Activated T-cell treated with anti-CD3 and anti-CD28 coated beads, Interleukin-2, amount 50 U/mL, for 24 hours (primary cell): ENCODE data around the gene CYTH3.
A peak's percentile ranks its signal among the peaks of the same experiment; 100 is the strongest.
"Not testable (repeated sequence)": the region's sequence is repeated elsewhere in the genome, so short reads cannot be mapped to it uniquely, and the experiment has no call there.

ENCODE experiments used
- DNase-seq: peaks from one replicate; pipeline ENCODE4 v3.0.0-alpha.2; 2020
- H3K27ac Mint-ChIP-seq: 2 replicates; pipeline ENCODE4 v1.8.0; 2020; ENCODE audit warnings: mild to moderate bottlenecking, mixed read lengths
- H3K27me3 Mint-ChIP-seq: 2 replicates; pipeline ENCODE4 v1.8.0; 2020; ENCODE audit warnings: mixed read lengths
- H3K36me3 Mint-ChIP-seq: 2 replicates; pipeline ENCODE4 v1.8.0; 2020; ENCODE audit warnings: low read depth, mixed read lengths
- H3K4me1 Mint-ChIP-seq: 2 replicates; pipeline ENCODE4 v1.8.0; 2020; ENCODE audit warnings: low read depth, mixed read lengths
- H3K4me3 Mint-ChIP-seq: 2 replicates; pipeline ENCODE4 v1.8.0; 2020; ENCODE audit warnings: mild to moderate bottlenecking, moderate library complexity, mixed read lengths
- H3K9me3 Mint-ChIP-seq: 2 replicates; pipeline ENCODE4 v1.8.0; 2020; ENCODE audit warnings: mixed read lengths

The CYTH3 gene

GRCh38 chr7:6237011-6237410, 35.4 kb downstream of the CYTH3 start:
- H3K27me3 Mint-ChIP-seq, result peaks cover 7% of the 10 kb centered on the region

GRCh38 chr7:6235029-6235871, 37.2 kb downstream of the CYTH3 start:
- DNase-seq, result no peak
- Mint-ChIP-seq H3K9me3 (no peaks in the 10 kb centered on the region), H3K4me1 (peaks cover 31% of the 10 kb centered on the region), H3K27me3 (peaks cover 16% of the 10 kb centered on the region), H3K4me3 (no peak overlapping the region), H3K27ac (no peak overlapping the region), H3K36me3 (no peaks in the 10 kb centered on the region)

More at GRCh38 chr7:6237011-6237410, 35.4 kb downstream of the CYTH3 start:
- Mint-ChIP-seq H3K4me3 (no peak overlapping the region), H3K27ac (no peak overlapping the region), H3K4me1 (peaks cover 34% of the 10 kb centered on the region), H3K36me3 (no peaks in the 10 kb centered on the region), H3K9me3 (no peaks in the 10 kb centered on the region)
- no peak for DNase-seq

GRCh38 chr7:6234384-6234783, 38.0 kb downstream of the CYTH3 start:
- peaks cover 16% of the 10 kb centered on the region for H3K27me3 Mint-ChIP-seq
- H3K9me3 Mint-ChIP-seq, result no peaks in the 10 kb centered on the region
- H3K27ac Mint-ChIP-seq, result no peak overlapping the region
- H3K4me3 Mint-ChIP-seq, result no peak overlapping the region
- no peak for DNase-seq
- H3K4me1 Mint-ChIP-seq, result peaks cover 29% of the 10 kb centered on the region
- no peaks in the 10 kb centered on the region for H3K36me3 Mint-ChIP-seq

- H3K27me3 Mint-ChIP-seq, result peaks cover 23% of the 10 kb centered on the region
- DNase-seq, result no peak
- no peak overlapping the region for H3K4me3 Mint-ChIP-seq
- H3K36me3 Mint-ChIP-seq, result no peaks in the 10 kb centered on the region
- no peaks in the 10 kb centered on the region for H3K9me3 Mint-ChIP-seq
- peaks cover 41% of the 10 kb centered on the region for H3K4me1 Mint-ChIP-seq
- H3K27ac Mint-ChIP-seq, result no peak overlapping the region
These were observed 39.9 kb downstream of the CYTH3 start for GRCh38 chr7:6232534-6232933.

GRCh38 chr7:6232116-6232515, 40.3 kb downstream of the CYTH3 start:
- no peaks in the 10 kb centered on the region for H3K36me3 Mint-ChIP-seq
- H3K4me3 Mint-ChIP-seq, result no peak overlapping the region
- no peak for DNase-seq
- peaks cover 23% of the 10 kb centered on the region for H3K27me3 Mint-ChIP-seq
- H3K4me1 Mint-ChIP-seq, result peaks cover 41% of the 10 kb centered on the region
- H3K27ac Mint-ChIP-seq, result no peak overlapping the region
- H3K9me3 Mint-ChIP-seq, result no peaks in the 10 kb centered on the region

GRCh38 chr7:6231184-6231583, 41.2 kb downstream of the CYTH3 start:
- peaks cover 23% of the 10 kb centered on the region for H3K27me3 Mint-ChIP-seq
- H3K36me3 Mint-ChIP-seq, result no peaks in the 10 kb centered on the region
- H3K9me3 Mint-ChIP-seq, result no peaks in the 10 kb centered on the region
- no peak overlapping the region for H3K27ac Mint-ChIP-seq
- no peak overlapping the region for H3K4me3 Mint-ChIP-seq
- peaks cover 41% of the 10 kb centered on the region for H3K4me1 Mint-ChIP-seq
- no peak for DNase-seq

- not testable (repeated sequence) for H3K27ac Mint-ChIP-seq, H3K36me3 Mint-ChIP-seq, H3K9me3 Mint-ChIP-seq, DNase-seq, H3K4me3 Mint-ChIP-seq
- H3K27me3 Mint-ChIP-seq, result peaks cover 28% of the 10 kb centered on the region
- peaks cover 36% of the 10 kb centered on the region for H3K4me1 Mint-ChIP-seq
These were observed 43.1 kb downstream of the CYTH3 start for GRCh38 chr7:6229284-6229683.

- Mint-ChIP-seq H3K27me3 (peaks cover 28% of the 10 kb centered on the region), H3K27ac (no peak overlapping the region), H3K4me3 (no peak overlapping the region), H3K4me1 (peaks cover 29% of the 10 kb centered on the region), H3K9me3 (no peaks in the 10 kb centered on the region), H3K36me3 (no peaks in the 10 kb centered on the region)
- DNase-seq, result no peak
These were observed 43.8 kb downstream of the CYTH3 start for GRCh38 chr7:6228361-6229229.

GRCh38 chr7:6227294-6227846, 45.1 kb downstream of the CYTH3 start:
- no peak for DNase-seq
- Mint-ChIP-seq H3K9me3 (no peaks in the 10 kb centered on the region), H3K4me1 (peaks cover 20% of the 10 kb centered on the region), H3K27ac (no peak overlapping the region), H3K27me3 (peaks cover 21% of the 10 kb centered on the region), H3K4me3 (no peak overlapping the region), H3K36me3 (no peaks in the 10 kb centered on the region)

- peaks cover 25% of the 10 kb centered on the region for H3K4me1 Mint-ChIP-seq
- H3K27ac Mint-ChIP-seq, result no peak overlapping the region
- no peak for DNase-seq
- H3K4me3 Mint-ChIP-seq, result no peak overlapping the region
- no peaks in the 10 kb centered on the region for H3K9me3 Mint-ChIP-seq
- no peaks in the 10 kb centered on the region for H3K36me3 Mint-ChIP-seq
- H3K27me3 Mint-ChIP-seq, result peaks cover 17% of the 10 kb centered on the region
These were observed 46.1 kb downstream of the CYTH3 start for GRCh38 chr7:6226194-6226799.

GRCh38 chr7:6223411-6223810, 49.0 kb downstream of the CYTH3 start:
- H3K36me3 Mint-ChIP-seq, DNase-seq, H3K9me3 Mint-ChIP-seq, H3K4me3 Mint-ChIP-seq, H3K27ac Mint-ChIP-seq: not testable (repeated sequence)
- Mint-ChIP-seq H3K4me1 (peaks cover 28% of the 10 kb centered on the region), H3K27me3 (peaks cover 18% of the 10 kb centered on the region)

GRCh38 chr7:6223010-6223409, 49.4 kb downstream of the CYTH3 start:
- not testable (repeated sequence) for H3K27ac Mint-ChIP-seq, H3K4me3 Mint-ChIP-seq, H3K36me3 Mint-ChIP-seq, DNase-seq, H3K9me3 Mint-ChIP-seq
- peaks cover 18% of the 10 kb centered on the region for H3K27me3 Mint-ChIP-seq
- peaks cover 24% of the 10 kb centered on the region for H3K4me1 Mint-ChIP-seq

GRCh38 chr7:6221340-6222319, 50.8 kb downstream of the CYTH3 start:
- Mint-ChIP-seq H3K27me3 (peaks cover 18% of the 10 kb centered on the region), H3K9me3 (no peaks in the 10 kb centered on the region), H3K27ac (peak overlapping the region; percentile 83), H3K4me1 (peaks cover 22% of the 10 kb centered on the region), H3K4me3 (peak overlapping the region; percentile 9), H3K36me3 (no peaks in the 10 kb centered on the region)
- no peak for DNase-seq
